CD4-positive, alpha-beta T cell (primary cell): ENCODE measurements around the gene PILRA. TPM values are rescaled to one million over a fixed set of nuclear protein-coding genes. Genes with fewer than 3 reads are reported as not detected.

ENCODE experiments used
- ATAC-seq: fragments of 200-7000 bp; cut with Tn5 transposase; one replicate; pipeline ENCODE4 v1.10.0; 2022; ENCODE audit warnings: mild to moderate bottlenecking; ENCODE audit not compliant: poor library complexity
- CTCF ChIA-PET: fragments of 350-600 bp; sonication (Branson Sonifier 250); formaldehyde crosslinking; loops from one replicate; lab custom pipeline; 2021; ENCODE audit warnings: antibody characterized with exemption, inconsistent platforms; lab: Charles Lee
- POLR2A ChIA-PET: fragments of 350-600 bp; sonication (Branson Sonifier 250); formaldehyde crosslinking; loops from one replicate; lab custom pipeline; 2021; ENCODE audit warnings: antibody characterized with exemption, inconsistent platforms; lab: Charles Lee
- DNase-seq, 14 experiments: peaks; one replicate each; pipeline ENCODE4 v3.0.0-alpha.2; 2013 to 2020; ENCODE audit warnings: mixed read lengths in 2 of 14
- H3K27ac ChIP-seq, 2 donors: one replicate each; pipeline versions ENCODE4 v1.5.1 to v1.7.0; 2013; ENCODE audit warnings: low read length in 2 of 2, low read depth in 1 of 2, mild to moderate bottlenecking in 1 of 2
- H3K27me3 ChIP-seq, 2 experiments: 1 replicate in 1 of 2; 2 replicates in 1 of 2; pipeline versions ENCODE4 v1.6.1 to v1.7.0; 2013; ENCODE audit warnings: low read length in 2 of 2, control low read depth in 1 of 2, mild to moderate bottlenecking in 1 of 2, moderate library complexity in 1 of 2; ENCODE audit not compliant: insufficient read depth in 2 of 2, control insufficient read depth in 1 of 2
- H3K36me3 ChIP-seq: one replicate; pipeline ENCODE4 v1.6.1; 2013; ENCODE audit warnings: low read length, control low read depth; ENCODE audit not compliant: insufficient read depth
- H3K4me1 ChIP-seq: one replicate; pipeline ENCODE4 v1.6.1; 2013; ENCODE audit warnings: low read length, control low read depth; ENCODE audit not compliant: insufficient read depth
- H3K4me3 ChIP-seq: one replicate; pipeline ENCODE4 v1.5.1; 2013; ENCODE audit warnings: mild to moderate bottlenecking, low read length, moderate library complexity
- H3K9me3 ChIP-seq, 2 experiments: 1 replicate in 1 of 2; 2 replicates in 1 of 2; pipeline versions ENCODE4 v1.6.1 to v1.7.0; 2013; ENCODE audit warnings: low read length in 2 of 2, mild to moderate bottlenecking in 2 of 2, control low read depth in 1 of 2, moderate library complexity in 1 of 2; ENCODE audit not compliant: control insufficient read depth in 1 of 2, insufficient read depth in 1 of 2
- H3K27ac Mint-ChIP-seq: one replicate; pipeline ENCODE4 v1.8.0; 2020; ENCODE audit warnings: mixed read lengths
- H3K27me3 Mint-ChIP-seq: one replicate; pipeline ENCODE4 v1.8.0; 2021; ENCODE audit warnings: mixed read lengths
- H3K36me3 Mint-ChIP-seq: one replicate; pipeline ENCODE4 v1.8.0; 2021; ENCODE audit warnings: low read depth, mixed read lengths
- H3K4me1 Mint-ChIP-seq: one replicate; pipeline ENCODE4 v1.8.0; 2021; ENCODE audit warnings: low read depth, mixed read lengths
- H3K4me3 Mint-ChIP-seq: one replicate; pipeline ENCODE4 v1.8.0; 2020; ENCODE audit warnings: mild to moderate bottlenecking, mixed read lengths
- H3K9me3 Mint-ChIP-seq: one replicate; pipeline ENCODE4 v1.8.0; 2020; ENCODE audit warnings: mixed read lengths
- CTCF ChIP-seq: fragments of 200-600 bp; IDR thresholded peaks from one replicate; pipeline ENCODE4 v1.8.0; 2022; ENCODE audit warnings: antibody characterized with exemption, mild to moderate bottlenecking
- intact Hi-C, 2 experiments: fragments of 100-400 bp; cut with DNase I in 1 of 2; cut with micrococcal nuclease in 1 of 2; formaldehyde crosslinking; loops; one replicate each; pipeline versions ENCODE4 v1.15.1 to v1.9.0; 2023 to 2025; cut with DNase I, micrococcal nuclease
- total RNA-seq, 174 experiments: library from RNA in 2 of 174; stranded (reverse) in 2 of 174; gene quantifications; one replicate each; pipeline ENCODE4 v1.2.3 and lab custom pipeline; 2021 to 2026

The PILRA gene
- total RNA-seq, 2 experiments from 2014 or later = 4.6 to 5.3 TPM

- TF ChIP-seq CTCF = no peak
- H3K36me3 ChIP-seq = no peaks in the 10 kb centered on the region
- H3K36me3 Mint-ChIP-seq = peaks cover 7% of the 10 kb centered on the region
- H3K27ac ChIP-seq = no peak overlapping the region
- no peaks in the 10 kb centered on the region for H3K9me3 ChIP-seq
- no peaks in the 10 kb centered on the region for H3K9me3 Mint-ChIP-seq
- ChIA-PET POLR2A (interaction anchor here (1.3 kb wide), 1 partner anchor 26 kb away, joined by 3 read pairs; no protein-coding TSS in a partner anchor), CTCF (no interaction called here)
- no peak overlapping the region for H3K4me3 Mint-ChIP-seq
- no peaks in the 10 kb centered on the region for H3K27me3 ChIP-seq
- intact Hi-C loops = no loop called here
- ATAC-seq (no peak), DNase-seq (no peak)
- peaks cover 6% of the 10 kb centered on the region for H3K4me1 Mint-ChIP-seq
- H3K4me1 ChIP-seq = peaks cover 14% of the 10 kb centered on the region
- no peak overlapping the region for H3K27ac Mint-ChIP-seq
- no peak overlapping the region for H3K4me3 ChIP-seq
- no peaks in the 10 kb centered on the region for H3K27me3 Mint-ChIP-seq
These were observed 28.5 kb downstream of the PILRA start for GRCh38 chr7:100401811-100402210.

DNA sequence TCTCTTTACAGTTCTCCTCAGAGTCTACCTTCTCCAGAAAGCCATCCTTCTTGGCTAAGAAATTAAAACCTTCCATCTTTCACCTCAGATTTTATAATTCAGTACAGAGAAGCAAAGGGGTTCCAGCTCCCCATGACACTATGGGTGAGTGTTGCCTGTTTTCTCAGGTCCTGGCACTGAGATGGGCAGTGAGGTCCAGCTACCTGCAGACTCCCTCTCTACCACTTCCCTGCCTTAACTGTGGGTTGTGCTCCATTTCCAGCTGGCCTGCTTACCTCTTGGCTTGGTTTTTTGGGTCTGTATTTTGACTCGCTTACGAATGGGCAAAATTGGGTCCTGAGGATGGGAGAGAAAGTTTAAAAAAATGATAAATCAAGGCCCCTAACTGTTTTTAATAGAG is 29.0 kb downstream of the PILRA start:
- Mint-ChIP-seq H3K27ac (no peak overlapping the region), H3K27me3 (no peaks in the 10 kb centered on the region)

GRCh38 chr7:100406767-100407166 is 33.5 kb downstream of the PILRA start:
- no peaks in the 10 kb centered on the region for H3K9me3 ChIP-seq
- H3K27ac ChIP-seq = no peak overlapping the region
- H3K4me1 ChIP-seq = peaks cover 5% of the 10 kb centered on the region
- H3K27ac Mint-ChIP-seq = no peak overlapping the region
- DNase-seq (no peak), ATAC-seq (no peak)
- no peak overlapping the region for H3K4me3 Mint-ChIP-seq
- peaks cover 7% of the 10 kb centered on the region for H3K36me3 Mint-ChIP-seq
- H3K27me3 Mint-ChIP-seq = no peaks in the 10 kb centered on the region
- no peak overlapping the region for H3K4me3 ChIP-seq
- CTCF ChIA-PET = interaction anchor here (1.0 to 1.6 kb wide), 5 partner anchors 16 to 274 kb away, joined by 3 to 6 read pairs (median 6); partner anchors contain the start of gene ZCWPW1
- POLR2A ChIA-PET = interaction anchor here (1.2 to 1.6 kb wide), 4 partner anchors 21 to 305 kb away, joined by 3 to 9 read pairs (median 4); partner anchors contain the start of genes AP4M1, FBXO24, LRCH4 and ZCWPW1
- no peaks in the 10 kb centered on the region for H3K9me3 Mint-ChIP-seq
- peaks cover 3% of the 10 kb centered on the region for H3K4me1 Mint-ChIP-seq
- intact Hi-C loops = loop anchor here (2.0 to 5.0 kb wide), 3 partner anchors 214 to 429 kb away; partner anchors contain the start of gene AZGP1 (in 1 of the 2)
- H3K36me3 ChIP-seq = no peaks in the 10 kb centered on the region
- no peaks in the 10 kb centered on the region for H3K27me3 ChIP-seq
- no peak for TF ChIP-seq CTCF

More for the DNA sequence above, 29.0 kb downstream of the PILRA start:
- Histone ChIP-seq H3K4me3 (no peak overlapping the region), H3K27me3 (no peaks in the 10 kb centered on the region), H3K4me1 (peaks cover 11% of the 10 kb centered on the region), H3K27ac (no peak overlapping the region), H3K9me3 (no peaks in the 10 kb centered on the region), H3K36me3 (no peaks in the 10 kb centered on the region)
- no peak for TF ChIP-seq CTCF
- Mint-ChIP-seq H3K4me1 (peaks cover 2% of the 10 kb centered on the region), H3K4me3 (no peak overlapping the region), H3K9me3 (no peaks in the 10 kb centered on the region), H3K36me3 (peaks cover 7% of the 10 kb centered on the region)
- DNase-seq = no peak
- intact Hi-C loops = no loop called here
- CTCF ChIA-PET = no interaction called here
- POLR2A ChIA-PET = no interaction called here
- ATAC-seq = no peak
